ENCODE data around the gene LCN15.
"Not testable (repeated sequence)": the region's sequence is repeated elsewhere in the genome, so short reads cannot be mapped to it uniquely, and the experiment has no call there.

Gene LCN15

DNA sequence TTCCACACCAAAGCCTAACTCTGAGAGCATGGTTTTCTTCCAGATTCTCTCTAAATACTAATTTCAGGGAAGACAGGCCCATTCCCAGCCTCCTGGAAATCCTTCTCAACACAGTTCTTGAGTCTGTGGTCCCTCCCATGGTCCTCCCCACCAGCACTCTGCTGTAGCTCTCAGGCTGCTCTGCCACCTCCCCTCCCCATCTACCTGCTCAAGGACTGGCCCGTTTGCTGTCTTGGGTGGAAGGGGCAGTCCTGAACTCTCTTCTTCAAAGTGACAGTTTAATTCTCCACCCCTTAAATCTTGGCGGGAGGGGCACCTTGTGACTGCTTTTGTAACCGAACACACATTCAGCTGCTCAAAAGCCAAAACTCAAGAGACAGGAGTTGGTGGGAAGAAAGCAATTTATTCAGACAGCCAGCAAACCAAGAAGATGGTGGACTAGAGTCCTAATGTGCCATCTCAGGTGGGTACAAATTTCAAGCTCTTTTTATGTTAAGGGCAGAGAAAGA, 7.6 kb upstream of the LCN15 start:
- TF ChIP-seq, protein P1, sequence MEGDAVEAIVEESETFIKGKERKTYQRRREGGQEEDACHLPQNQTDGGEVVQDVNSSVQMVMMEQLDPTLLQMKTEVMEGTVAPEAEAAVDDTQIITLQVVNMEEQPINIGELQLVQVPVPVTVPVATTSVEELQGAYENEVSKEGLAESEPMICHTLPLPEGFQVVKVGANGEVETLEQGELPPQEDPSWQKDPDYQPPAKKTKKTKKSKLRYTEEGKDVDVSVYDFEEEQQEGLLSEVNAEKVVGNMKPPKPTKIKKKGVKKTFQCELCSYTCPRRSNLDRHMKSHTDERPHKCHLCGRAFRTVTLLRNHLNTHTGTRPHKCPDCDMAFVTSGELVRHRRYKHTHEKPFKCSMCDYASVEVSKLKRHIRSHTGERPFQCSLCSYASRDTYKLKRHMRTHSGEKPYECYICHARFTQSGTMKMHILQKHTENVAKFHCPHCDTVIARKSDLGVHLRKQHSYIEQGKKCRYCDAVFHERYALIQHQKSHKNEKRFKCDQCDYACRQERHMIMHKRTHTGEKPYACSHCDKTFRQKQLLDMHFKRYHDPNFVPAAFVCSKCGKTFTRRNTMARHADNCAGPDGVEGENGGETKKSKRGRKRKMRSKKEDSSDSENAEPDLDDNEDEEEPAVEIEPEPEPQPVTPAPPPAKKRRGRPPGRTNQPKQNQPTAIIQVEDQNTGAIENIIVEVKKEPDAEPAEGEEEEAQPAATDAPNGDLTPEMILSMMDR (IDR thresholded peaks at IDR 0.05; ENCODE audit: control insufficient read depth, extremely low read depth, insufficient read depth), result no peak
- DNase-seq (ENCODE audit: low read depth), result no peak
- H3K4me3 ChIP-seq (ENCODE audit: low read depth, low read length), result no peak overlapping the region

DNA sequence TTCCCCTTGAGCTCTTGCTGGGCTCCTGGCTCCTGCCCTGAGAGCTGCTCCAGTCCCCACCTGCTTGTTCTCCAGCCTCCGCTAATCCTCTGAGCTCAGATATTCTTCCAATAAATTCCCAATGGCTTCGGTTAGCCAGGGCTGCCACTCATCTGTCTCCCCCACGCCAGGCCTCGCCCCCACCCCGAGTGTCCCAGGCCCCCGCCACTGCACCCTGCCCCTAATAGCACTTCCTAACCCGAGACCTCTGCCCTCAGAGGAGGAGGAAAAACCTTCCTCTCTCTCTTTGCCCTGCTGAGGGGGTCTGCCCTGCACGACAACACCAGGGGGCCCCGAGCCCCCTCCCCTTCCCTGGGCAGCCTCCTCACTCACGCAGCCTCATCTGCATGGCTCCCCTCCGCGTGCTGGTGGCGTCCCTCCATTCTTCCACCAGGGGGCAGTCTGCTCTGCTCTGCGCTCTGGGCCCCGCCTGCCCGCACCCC, 5.4 kb upstream of the LCN15 start:
- peak overlapping the region; percentile 26; the same call in 1 of the 2 replicates for H3K4me3 ChIP-seq (ENCODE audit: low read depth, low read length)
- no peak for DNase-seq (ENCODE audit: low read depth)
- TF ChIP-seq, protein P1 (IDR thresholded peaks at IDR 0.05; ENCODE audit: control insufficient read depth, extremely low read depth, insufficient read depth), result peak; percentile 93

DNA sequence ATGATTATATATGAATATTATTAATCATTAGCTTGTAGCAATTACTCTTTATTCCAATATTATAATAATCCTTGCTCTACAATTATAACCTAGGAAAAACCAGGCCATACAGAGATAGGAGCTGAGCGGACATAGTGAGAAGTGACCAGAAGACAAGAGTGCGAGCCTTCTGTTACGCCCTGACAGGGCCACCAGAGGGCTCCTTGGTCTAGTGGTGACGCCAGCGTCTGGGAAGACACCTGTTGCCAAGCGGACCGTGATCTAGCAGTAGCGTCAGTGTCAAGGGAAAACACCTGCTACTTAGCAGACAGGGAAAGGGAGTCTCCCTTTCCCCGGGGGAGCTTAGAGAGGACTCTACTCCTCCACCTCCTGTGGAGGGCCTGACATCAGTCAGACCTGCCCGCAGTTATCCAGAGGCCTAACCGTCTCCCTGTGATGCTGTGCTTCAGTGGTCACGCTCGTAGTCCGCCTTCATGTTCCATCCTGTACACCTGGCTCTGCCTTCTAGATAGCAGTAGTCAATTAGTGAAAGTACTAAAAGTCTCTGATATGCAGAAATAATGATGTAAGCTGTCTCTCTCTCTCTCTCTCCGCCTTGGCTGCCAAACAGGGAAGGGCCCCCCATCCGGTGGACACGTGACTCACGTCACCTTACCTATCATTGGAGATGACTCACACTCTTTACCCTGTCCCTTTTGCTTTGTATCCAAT, 2.2 kb upstream of the LCN15 start:
- TF ChIP-seq, protein P1 (IDR thresholded peaks at IDR 0.05; ENCODE audit: control insufficient read depth, extremely low read depth, insufficient read depth), result peak; percentile 16; the same call in 1 of the 2 replicates
- not testable (repeated sequence) for H3K4me3 ChIP-seq (ENCODE audit: low read depth, low read length); DNase-seq (ENCODE audit: low read depth)

DNA sequence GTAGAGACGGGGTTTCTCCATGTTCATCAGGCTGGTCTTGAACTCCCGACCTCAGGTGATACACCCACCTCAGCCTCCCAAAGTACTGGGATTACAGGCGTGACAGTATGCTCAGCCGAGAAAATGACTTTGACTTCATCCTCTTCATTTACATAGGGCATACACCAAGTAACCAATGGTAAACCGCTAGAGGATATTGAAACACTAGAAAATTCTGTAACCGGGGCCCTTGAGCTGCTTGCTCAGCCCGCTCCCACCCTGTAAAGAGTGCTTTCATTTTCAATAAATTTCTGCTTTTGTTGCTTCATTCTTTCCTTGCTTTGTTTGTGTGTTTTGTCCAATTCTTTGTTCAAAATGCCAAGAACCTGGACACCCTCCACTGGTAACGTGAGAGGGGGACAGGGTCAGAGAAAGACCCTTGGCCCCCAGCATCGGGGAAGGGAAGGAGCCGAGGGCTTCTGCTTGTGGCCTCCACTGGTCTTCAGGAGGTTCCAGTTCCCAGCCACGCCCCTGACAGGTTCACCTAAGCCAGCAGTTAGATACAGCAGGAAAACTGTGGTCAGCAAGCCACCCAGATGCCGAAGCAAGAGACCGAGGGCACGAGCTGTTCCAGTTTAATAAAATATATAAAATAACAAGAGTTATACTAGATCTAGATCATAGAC, 1.6 kb upstream of the LCN15 start:
- not testable (repeated sequence) for DNase-seq (ENCODE audit: low read depth); H3K4me3 ChIP-seq (ENCODE audit: low read depth, low read length)

DNA sequence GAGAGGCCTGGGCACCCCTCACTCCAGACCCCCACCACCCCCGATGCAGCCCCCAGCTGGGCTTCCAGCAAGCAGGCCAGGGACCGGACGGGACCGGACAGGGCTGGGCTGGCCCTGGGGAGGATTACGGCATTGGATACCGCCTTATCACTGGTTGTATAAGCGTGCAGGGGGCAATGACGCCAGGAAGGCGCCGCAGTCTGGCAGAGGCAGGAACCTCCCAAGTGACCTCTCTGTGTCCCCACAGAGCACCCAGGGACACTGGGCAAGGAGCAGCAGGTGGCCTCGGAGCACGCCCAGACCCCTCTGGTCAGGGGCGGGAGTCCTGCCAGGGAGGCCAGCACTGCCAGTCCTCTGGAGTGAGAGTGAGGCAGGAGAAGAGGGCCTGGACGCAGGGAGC, 723 bp upstream of the LCN15 start:
- TF ChIP-seq, protein P1 (IDR thresholded peaks at IDR 0.05; ENCODE audit: control insufficient read depth, extremely low read depth, insufficient read depth), result no peak
- no peak for DNase-seq (ENCODE audit: low read depth)
- H3K4me3 ChIP-seq (ENCODE audit: low read depth, low read length), result no peak overlapping the region

DNA sequence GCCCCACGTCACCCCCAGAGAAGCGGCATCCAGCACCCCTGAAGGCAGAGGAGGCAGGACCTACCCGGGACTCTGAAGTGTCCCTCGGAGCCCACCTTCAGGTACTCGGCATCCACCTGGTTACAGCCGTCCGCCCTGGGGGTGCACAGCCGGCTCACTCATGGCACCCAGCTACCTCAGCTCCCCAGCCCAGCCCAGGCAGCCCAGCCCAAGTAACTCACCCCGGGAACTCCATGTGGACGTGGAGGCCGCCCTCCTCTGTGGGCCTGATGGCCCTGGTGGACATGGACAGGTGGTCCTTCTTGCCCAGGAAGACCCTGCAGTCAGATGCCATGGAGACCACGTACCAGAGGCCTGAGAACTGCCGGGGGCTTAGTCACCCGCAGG, 676 bp downstream of the LCN15 start:
- no peak for DNase-seq (ENCODE audit: low read depth)
- TF ChIP-seq, protein P1 (IDR thresholded peaks at IDR 0.05; ENCODE audit: control insufficient read depth, extremely low read depth, insufficient read depth), result no peak
- H3K4me3 ChIP-seq (ENCODE audit: low read depth, low read length), result no peak overlapping the region

DNA sequence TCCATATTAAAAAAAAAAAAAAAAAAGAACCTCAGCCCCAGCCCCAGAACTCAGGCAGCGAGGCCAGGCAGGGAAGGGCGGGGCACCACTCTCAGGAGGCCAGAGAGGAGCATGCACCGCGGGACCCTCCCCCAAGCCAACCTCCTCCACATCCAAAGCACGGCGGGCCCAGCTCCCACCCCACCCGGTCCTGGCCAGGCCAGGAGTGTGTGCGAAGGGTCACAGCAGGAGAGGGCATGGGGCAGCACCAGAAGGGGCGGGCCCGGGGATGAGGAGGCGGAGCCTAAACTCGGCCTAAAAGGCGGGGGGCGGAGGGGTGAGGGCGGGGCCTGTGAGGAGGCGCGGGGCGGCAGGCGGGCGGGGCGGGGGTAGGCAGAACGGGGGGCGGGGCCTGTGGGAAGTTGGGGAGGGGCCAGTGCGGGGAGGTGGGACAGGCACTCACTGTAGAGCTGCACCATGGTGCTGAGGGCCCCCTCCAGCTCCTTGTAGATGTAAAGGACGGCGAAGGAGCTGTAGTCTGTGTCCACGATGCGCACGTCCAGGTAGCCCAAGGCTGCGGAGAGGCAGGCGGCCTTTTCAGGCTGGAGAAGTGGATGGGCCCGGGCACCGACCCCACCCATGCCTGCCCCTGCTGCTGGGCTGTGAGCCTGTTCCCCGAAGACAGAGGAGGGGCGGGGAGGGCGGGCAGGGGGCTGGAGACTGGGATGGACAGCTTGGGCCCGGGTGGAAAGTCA, 1.2 kb downstream of the LCN15 start:
- TF ChIP-seq, protein P1 (IDR thresholded peaks at IDR 0.05; ENCODE audit: control insufficient read depth, extremely low read depth, insufficient read depth), result no peak
- no peak overlapping the region for H3K4me3 ChIP-seq (ENCODE audit: low read depth, low read length)
- DNase-seq (ENCODE audit: low read depth), result no peak

Measured in LNCaP clone FGC (cell line).